IMR-90 (cell line): ENCODE results near the gene MARCKS. TPM values are rescaled to one million over a fixed set of nuclear protein-coding genes. Genes with fewer than 3 reads are reported as not detected.

Experiments
- ATAC-seq: fragments of 200-7000 bp; cut with Tn5 transposase; 2 replicates; pipeline ENCODE4 v1.9.1; 2020; ENCODE audit warnings: low read depth, mild to moderate bottlenecking, moderate library complexity
- BruUV-seq: library from RNA; stranded (reverse); fragments of 400-500 nt; replicated peaks from 2 replicates; lab custom pipeline; 2021; lab: Mats Ljungman, UMichigan
- CTCF ChIA-PET: fragments of 300-600 bp; formaldehyde crosslinking; extraction: SDS; loops from one replicate; lab custom pipeline; 2021; ENCODE audit warnings: antibody characterized with exemption; lab: Yijun Ruan, JAX
- POLR2A ChIA-PET: fragments of 300-600 bp; sonication (Branson Sonifier 250); formaldehyde crosslinking; loops from one replicate; lab custom pipeline; 2022; ENCODE audit warnings: antibody characterized with exemption; ENCODE audit not compliant: unreplicated experiment; lab: Charles Lee
- DNase-seq: peaks from one replicate; pipeline ENCODE4 v3.0.0; 2013
- H2AFZ ChIP-seq: replicated peaks from 2 replicates; pipeline ENCODE3; 2013; ENCODE audit warnings: low read length, mild to moderate bottlenecking; ENCODE audit not compliant: poor library complexity
- H2AK5ac ChIP-seq: 2 replicates; pipeline ENCODE4 v1.6.1; 2013; ENCODE audit warnings: low read depth, low read length, inconsistent platforms
- H2AK9ac ChIP-seq: replicated peaks from 2 replicates; pipeline ENCODE3; 2013; ENCODE audit warnings: mild to moderate bottlenecking, low read depth, low read length, moderate library complexity; ENCODE audit not compliant: poor library complexity
- H2BK120ac ChIP-seq: 2 replicates; pipeline ENCODE4 v1.6.1; 2013; ENCODE audit warnings: low read depth, low read length, inconsistent platforms
- H2BK15ac ChIP-seq: 3 replicates; pipeline ENCODE4 v1.6.1; 2013; ENCODE audit warnings: low read depth, low read length, inconsistent platforms
- H2BK20ac ChIP-seq: 2 replicates; pipeline ENCODE4 v1.6.1; 2013; ENCODE audit warnings: low read depth, mild to moderate bottlenecking, inconsistent platforms, low read length, moderate library complexity
- H2BK5ac ChIP-seq: 2 replicates; pipeline ENCODE4 v1.6.1; 2013; ENCODE audit warnings: mild to moderate bottlenecking, low read depth, low read length, inconsistent platforms; ENCODE audit not compliant: poor library complexity, severe bottlenecking
- H3K14ac ChIP-seq: replicated peaks from 2 replicates; pipeline ENCODE4 v1.6.1; 2013; ENCODE audit warnings: low read depth, low read length, inconsistent platforms
- H3K18ac ChIP-seq: 2 replicates; pipeline ENCODE4 v1.6.1; 2013; ENCODE audit warnings: low read depth, low read length, control low read depth
- H3K23ac ChIP-seq: 2 replicates; pipeline ENCODE4 v1.6.1; 2013; ENCODE audit warnings: low read depth, low read length, inconsistent platforms
- H3K27ac ChIP-seq: 2 replicates; pipeline ENCODE4 v1.5.1; 2013; ENCODE audit warnings: mild to moderate bottlenecking, control low read depth, low read length; ENCODE audit not compliant: insufficient read depth
- H3K27me3 ChIP-seq: 2 replicates; pipeline ENCODE4 v1.6.1; 2013; ENCODE audit warnings: low read length; ENCODE audit not compliant: control insufficient read depth, insufficient read depth
- H3K36me3 ChIP-seq: 2 replicates; pipeline ENCODE4 v1.6.1; 2013; ENCODE audit warnings: low read length, mixed read lengths; ENCODE audit not compliant: control insufficient read depth, insufficient read depth
- H3K4ac ChIP-seq: 2 replicates; pipeline ENCODE4 v1.6.1; 2013; ENCODE audit warnings: low read depth, low read length, inconsistent platforms
- H3K4me1 ChIP-seq: 2 replicates; pipeline ENCODE4 v1.6.1; 2013; ENCODE audit warnings: low read length, mixed read lengths; ENCODE audit not compliant: control insufficient read depth, insufficient read depth
- H3K4me2 ChIP-seq: 2 replicates; pipeline ENCODE4 v1.6.1; 2013; ENCODE audit warnings: low read depth, mild to moderate bottlenecking, control low read depth, low read length, moderate library complexity
- H3K4me3 ChIP-seq: 2 replicates; pipeline ENCODE4 v1.5.1; 2013; ENCODE audit warnings: low read depth, mild to moderate bottlenecking, control low read depth, low read length, moderate library complexity; ENCODE audit not compliant: insufficient read depth
- H3K56ac ChIP-seq: 2 replicates; pipeline ENCODE4 v1.6.1; 2013; ENCODE audit warnings: low read length, inconsistent platforms; ENCODE audit not compliant: insufficient read depth; ENCODE audit errors: extremely low read depth
- H3K79me1 ChIP-seq, 2 experiments: 2 replicates each; pipeline ENCODE4 v1.6.1; 2013; ENCODE audit warnings: low read length in 2 of 2, inconsistent platforms in 1 of 2, low read depth in 1 of 2
- H3K9ac ChIP-seq: 2 replicates; pipeline ENCODE4 v1.6.1; 2013; ENCODE audit warnings: low read depth, low read length, control low read depth
- H3K9me1 ChIP-seq: 2 replicates; pipeline ENCODE4 v1.6.1; 2013; ENCODE audit warnings: low read length, inconsistent platforms; ENCODE audit not compliant: insufficient read depth
- H3K9me3 ChIP-seq: 2 replicates; pipeline ENCODE4 v1.6.1; 2013; ENCODE audit warnings: low read length; ENCODE audit not compliant: control insufficient read depth, insufficient read depth
- H4K20me1 ChIP-seq: 2 replicates; pipeline ENCODE4 v1.6.1; 2013; ENCODE audit warnings: low read length, inconsistent platforms; ENCODE audit not compliant: insufficient read depth
- H4K5ac ChIP-seq: 2 replicates; pipeline ENCODE4 v1.6.1; 2013; ENCODE audit warnings: mild to moderate bottlenecking, low read depth, low read length, control low read depth
- H4K8ac ChIP-seq, 2 experiments: 2 replicates each; pipeline ENCODE4 v1.6.1; 2013; ENCODE audit warnings: low read depth in 2 of 2, low read length in 2 of 2, control low read depth in 1 of 2, inconsistent platforms in 1 of 2
- H4K91ac ChIP-seq: 2 replicates; pipeline ENCODE4 v1.6.1; 2013; ENCODE audit warnings: low read depth, low read length, inconsistent platforms; ENCODE audit not compliant: insufficient read depth
- BHLHE40 ChIP-seq: fragments of 150-350 bp; IDR thresholded peaks from 2 replicates; pipeline ENCODE4 v1.6.1; 2016; ENCODE audit warnings: mild to moderate bottlenecking, low read depth, low read length
- CEBPB ChIP-seq: IDR thresholded peaks from 2 replicates; pipeline ENCODE4 v1.6.1; 2012; ENCODE audit warnings: low read depth, low read length, improper control_type of control experiment
- CHD1 ChIP-seq: IDR thresholded peaks from 2 replicates; pipeline ENCODE4 v1.6.1; 2012; ENCODE audit warnings: low read depth, low read length, improper control_type of control experiment
- CTCF ChIP-seq: conservative IDR thresholded peaks from 2 replicates; pipeline ENCODE4 v1.5.1; 2012; ENCODE audit warnings: mild to moderate bottlenecking, low read depth, low read length, improper control_type of control experiment
- FOS ChIP-seq: fragments of 150-350 bp; IDR thresholded peaks from 2 replicates; pipeline ENCODE4 v1.6.1; 2016; ENCODE audit warnings: low read depth, low read length
- MAFK ChIP-seq: IDR thresholded peaks from 2 replicates; pipeline ENCODE4 v1.6.1; 2012; ENCODE audit warnings: low read depth, low read length, improper control_type of control experiment
- MAZ ChIP-seq: IDR thresholded peaks from 2 replicates; pipeline ENCODE4 v1.6.1; 2012; ENCODE audit warnings: low read depth, mild to moderate bottlenecking, low read length, improper control_type of control experiment, moderate library complexity, borderline replicate concordance
- MXI1 ChIP-seq: IDR thresholded peaks from 2 replicates; pipeline ENCODE4 v1.6.1; 2012; ENCODE audit warnings: low read depth, mild to moderate bottlenecking, low read length, moderate library complexity, borderline replicate concordance
- NFE2L2 ChIP-seq: fragments of 150-350 bp; IDR thresholded peaks from 2 replicates; pipeline ENCODE4 v1.6.1; 2016; ENCODE audit warnings: low read depth, mild to moderate bottlenecking, low read length
- POLR2A ChIP-seq: IDR thresholded peaks from 2 replicates; pipeline ENCODE4 v1.6.1; 2012; ENCODE audit warnings: mild to moderate bottlenecking, low read depth, low read length
- RAD21 ChIP-seq: IDR thresholded peaks from 2 replicates; pipeline ENCODE4 v1.6.1; 2012; ENCODE audit warnings: low read length, improper control_type of control experiment
- RCOR1 ChIP-seq: IDR thresholded peaks from 2 replicates; pipeline ENCODE4 v1.6.1; 2012; ENCODE audit warnings: mild to moderate bottlenecking, low read length, improper control_type of control experiment; ENCODE audit not compliant: insufficient replicate concordance
- RFX5 ChIP-seq: IDR thresholded peaks from 2 replicates; pipeline ENCODE4 v1.8.0; 2012; ENCODE audit warnings: low read depth, mild to moderate bottlenecking, low read length, moderate library complexity
- SMC3 ChIP-seq: fragments of 150-350 bp; IDR thresholded peaks from 2 replicates; pipeline ENCODE4 v1.6.1; 2016; ENCODE audit warnings: low read depth, mild to moderate bottlenecking, antibody characterized with exemption, low read length, moderate library complexity
- WGBS, 2 experiments: methylation state at CpG; one replicate each; pipeline versions ENCODE4 v1.1.5 to v1.1.7; 2013; ENCODE audit warnings: missing lambda C conversion rate in 2 of 2; ENCODE audit not compliant: insufficient read length in 1 of 2; ENCODE audit errors: extremely low coverage in 2 of 2; 5-methylcytosine and 5-hydroxymethylcytosine counted together
- dilution Hi-C: fragments of 300-500 bp; cut with HindIII; formaldehyde crosslinking; loops from one replicate; pipeline ENCODE4 v1.14.3; 2018; ENCODE audit warnings: low sequenced_read_pairs; ENCODE audit not compliant: unreplicated experiment
- in situ Hi-C: fragments of 300-500 bp; cut with MboI; formaldehyde crosslinking; loops from 3 replicates; pipeline ENCODE4 v1.14.3; 2019; ENCODE audit warnings: low sequenced_read_pairs, inconsistent platforms, mixed read lengths
- intact Hi-C: fragments of 100-400 bp; cut with micrococcal nuclease; formaldehyde crosslinking; loops from 2 replicates; pipeline ENCODE4 v1.10.0; 2022
- polyA plus RNA-seq, 3 experiments: library from polyadenylated mRNA; depleted of rRNA; stranded (reverse); fragments of >200 nt; gene quantifications; 2 replicates each; pipeline ENCODE4 v1.2.3, GENCODE V29; 2012; ENCODE audit warnings: low replicate concordance in 1 of 3
- total RNA-seq: library from RNA; depleted of rRNA; stranded (reverse); fragments of >200 nt; gene quantifications from 2 replicates; pipeline ENCODE4 v1.2.3, GENCODE V29; 2012
- TF ChIP-seq, protein P1 (sequence below): fragments of 150-350 bp; IDR thresholded peaks from 2 replicates; pipeline ENCODE4 v1.6.1; 2017; ENCODE audit warnings: mild to moderate bottlenecking, antibody characterized with exemption, low read length, low read depth
- TF ChIP-seq, protein P2 (sequence below): fragments of 150-350 bp; IDR thresholded peaks from 2 replicates; pipeline ENCODE4 v1.6.1; 2016; ENCODE audit warnings: low read depth, mild to moderate bottlenecking, low read length, moderate library complexity, borderline replicate concordance

MARCKS gene
- total and polyA plus RNA-seq, 2 of the 4 experiments (the other 2 are of a cell fraction) = 34.5 to 40.7 TPM

DNA sequence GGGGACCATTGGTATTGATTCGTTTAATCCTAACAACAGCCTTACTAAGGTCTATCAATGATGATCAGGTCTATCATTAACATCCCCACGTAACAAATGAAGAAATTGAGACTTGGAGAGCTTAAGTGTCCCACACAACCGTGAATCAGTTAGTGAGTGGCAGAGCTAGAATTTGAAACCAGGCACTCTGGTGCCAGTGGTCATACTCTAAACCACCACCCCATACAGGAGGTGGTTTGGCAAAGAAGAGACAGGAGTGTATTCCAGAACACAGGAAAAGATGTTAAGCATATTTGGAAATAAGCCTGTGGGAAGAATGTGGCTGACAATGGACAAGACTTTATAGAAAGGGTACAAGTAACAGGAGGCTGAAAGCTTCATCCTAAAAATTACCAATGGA, 35.7 kb upstream of the MARCKS start:
- no peaks in the 10 kb centered on the region for H3K79me1 ChIP-seq
- no peak overlapping the region for H4K91ac ChIP-seq
- H4K5ac ChIP-seq = no peak overlapping the region
- no peak overlapping the region for H3K27ac ChIP-seq
- no peak overlapping the region for H2AK5ac ChIP-seq
- H4K20me1 ChIP-seq = no peaks in the 10 kb centered on the region
- H2BK5ac ChIP-seq = no peak overlapping the region
- H3K27me3 ChIP-seq = no peaks in the 10 kb centered on the region
- no peak overlapping the region for H3K4me2 ChIP-seq
- H3K14ac ChIP-seq = no peak overlapping the region
- no peak for DNase-seq
- no peak overlapping the region for H2BK120ac ChIP-seq
- ChIA-PET CTCF (interaction anchor here (0.6 to 0.9 kb wide), 2 partner anchors 8 to 189 kb away, joined by 3 to 4 read pairs; no protein-coding TSS in a partner anchor), POLR2A (no interaction called here)
- no CpG with 5 or more reads among the region's 3 CpGs for WGBS, 2 experiments
- no peaks in the 10 kb centered on the region for H3K9me3 ChIP-seq
- H3K4me1 ChIP-seq = peaks cover 6% of the 10 kb centered on the region
- no peak overlapping the region for H2AK9ac ChIP-seq
- no peak for ATAC-seq
- no peak overlapping the region for H3K4ac ChIP-seq
- no peak overlapping the region for H3K23ac ChIP-seq
- H3K36me3 ChIP-seq = no peaks in the 10 kb centered on the region
- no TSS peak for BruUV-seq
- no peak overlapping the region for H3K18ac ChIP-seq
- no peak overlapping the region for H2BK20ac ChIP-seq
- no peak overlapping the region for H4K8ac ChIP-seq
- intact Hi-C loops = no loop called here
- dilution Hi-C loops = no loop called here
- no peak overlapping the region for H3K4me3 ChIP-seq
- TF ChIP-seq CTCF (no peak), RAD21 (no peak), RFX5 (no peak), NFE2L2 (no peak), POLR2A (no peak), CEBPB (no peak), FOS (no peak), BHLHE40 (no peak), MAFK (no peak), MAZ (no peak), MXI1 (no peak), RCOR1 (no peak), SMC3 (no peak), CHD1 (no peak)
- TF ChIP-seq, protein P1, sequence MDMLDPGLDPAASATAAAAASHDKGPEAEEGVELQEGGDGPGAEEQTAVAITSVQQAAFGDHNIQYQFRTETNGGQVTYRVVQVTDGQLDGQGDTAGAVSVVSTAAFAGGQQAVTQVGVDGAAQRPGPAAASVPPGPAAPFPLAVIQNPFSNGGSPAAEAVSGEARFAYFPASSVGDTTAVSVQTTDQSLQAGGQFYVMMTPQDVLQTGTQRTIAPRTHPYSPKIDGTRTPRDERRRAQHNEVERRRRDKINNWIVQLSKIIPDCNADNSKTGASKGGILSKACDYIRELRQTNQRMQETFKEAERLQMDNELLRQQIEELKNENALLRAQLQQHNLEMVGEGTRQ = no peak
- TF ChIP-seq, protein P2, sequence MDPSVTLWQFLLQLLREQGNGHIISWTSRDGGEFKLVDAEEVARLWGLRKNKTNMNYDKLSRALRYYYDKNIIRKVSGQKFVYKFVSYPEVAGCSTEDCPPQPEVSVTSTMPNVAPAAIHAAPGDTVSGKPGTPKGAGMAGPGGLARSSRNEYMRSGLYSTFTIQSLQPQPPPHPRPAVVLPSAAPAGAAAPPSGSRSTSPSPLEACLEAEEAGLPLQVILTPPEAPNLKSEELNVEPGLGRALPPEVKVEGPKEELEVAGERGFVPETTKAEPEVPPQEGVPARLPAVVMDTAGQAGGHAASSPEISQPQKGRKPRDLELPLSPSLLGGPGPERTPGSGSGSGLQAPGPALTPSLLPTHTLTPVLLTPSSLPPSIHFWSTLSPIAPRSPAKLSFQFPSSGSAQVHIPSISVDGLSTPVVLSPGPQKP = no peak
- H2BK15ac ChIP-seq = no peak overlapping the region
- H3K9me1 ChIP-seq = no peaks in the 10 kb centered on the region; the same call in 1 of the 2 replicates
- H3K9ac ChIP-seq = no peak overlapping the region
- no peak overlapping the region for H2AFZ ChIP-seq
- in situ Hi-C loops = no loop called here
- H3K56ac ChIP-seq = no peak overlapping the region
